Fibroblast of mammary gland (primary cell): ENCODE results near the gene ATP6V1F.

Experiments
- DNase-seq: peaks from one replicate; pipeline ENCODE4 v3.0.0-alpha.2; 2010; ENCODE audit warnings: low read depth
- H3K4me3 ChIP-seq: 2 replicates; pipeline ENCODE4 v1.5.1; 2011; ENCODE audit warnings: low read depth, mild to moderate bottlenecking, low read length, moderate library complexity; ENCODE audit not compliant: control insufficient read depth
- TF ChIP-seq, protein P1 (sequence below): conservative IDR thresholded peaks from 2 replicates; pipeline ENCODE4 v1.5.1; 2011; ENCODE audit warnings: low read depth, low read length, inconsistent platforms; ENCODE audit not compliant: control insufficient read depth, insufficient read depth

ATP6V1F gene

DNA sequence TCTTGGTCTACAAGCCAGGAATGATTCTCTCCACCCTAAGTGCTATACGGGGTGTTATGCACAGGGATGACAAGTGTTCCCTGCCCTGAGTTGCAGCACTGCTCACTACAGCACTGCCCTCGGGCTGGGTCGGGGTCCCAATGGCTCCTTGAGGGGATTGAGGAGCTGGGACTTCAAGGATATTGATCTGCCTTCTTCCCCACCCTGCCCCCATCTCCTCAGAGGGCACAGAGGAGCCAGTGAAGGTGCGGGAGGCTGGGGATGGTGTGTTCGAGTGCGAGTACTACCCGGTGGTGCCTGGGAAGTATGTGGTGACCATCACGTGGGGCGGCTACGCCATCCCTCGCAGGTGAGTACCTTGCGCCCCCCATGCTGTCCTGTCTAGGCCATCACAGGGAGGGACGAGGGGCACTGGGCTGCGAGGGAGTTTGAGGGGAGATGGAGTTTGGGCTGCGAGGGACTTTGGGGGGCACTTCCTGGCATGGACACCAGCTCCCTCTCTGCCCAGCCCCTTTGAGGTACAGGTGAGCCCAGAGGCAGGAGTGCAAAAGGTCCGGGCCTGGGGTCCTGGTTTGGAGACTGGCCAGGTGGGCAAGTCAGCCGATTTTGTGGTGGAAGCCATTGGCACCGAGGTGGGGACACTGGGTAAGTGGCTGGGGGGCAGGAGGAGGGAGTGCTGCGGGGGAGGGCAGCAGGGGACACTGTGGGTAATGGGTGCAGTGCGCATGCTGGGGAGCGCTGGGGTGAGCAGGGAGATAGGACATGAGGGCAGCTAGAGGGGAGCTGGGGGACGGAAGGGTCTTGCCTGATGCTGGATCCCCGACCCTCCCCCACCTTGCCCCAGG is 22.1 kb upstream of the ATP6V1F start:
- no peak overlapping the region for H3K4me3 ChIP-seq
- TF ChIP-seq, protein P1, sequence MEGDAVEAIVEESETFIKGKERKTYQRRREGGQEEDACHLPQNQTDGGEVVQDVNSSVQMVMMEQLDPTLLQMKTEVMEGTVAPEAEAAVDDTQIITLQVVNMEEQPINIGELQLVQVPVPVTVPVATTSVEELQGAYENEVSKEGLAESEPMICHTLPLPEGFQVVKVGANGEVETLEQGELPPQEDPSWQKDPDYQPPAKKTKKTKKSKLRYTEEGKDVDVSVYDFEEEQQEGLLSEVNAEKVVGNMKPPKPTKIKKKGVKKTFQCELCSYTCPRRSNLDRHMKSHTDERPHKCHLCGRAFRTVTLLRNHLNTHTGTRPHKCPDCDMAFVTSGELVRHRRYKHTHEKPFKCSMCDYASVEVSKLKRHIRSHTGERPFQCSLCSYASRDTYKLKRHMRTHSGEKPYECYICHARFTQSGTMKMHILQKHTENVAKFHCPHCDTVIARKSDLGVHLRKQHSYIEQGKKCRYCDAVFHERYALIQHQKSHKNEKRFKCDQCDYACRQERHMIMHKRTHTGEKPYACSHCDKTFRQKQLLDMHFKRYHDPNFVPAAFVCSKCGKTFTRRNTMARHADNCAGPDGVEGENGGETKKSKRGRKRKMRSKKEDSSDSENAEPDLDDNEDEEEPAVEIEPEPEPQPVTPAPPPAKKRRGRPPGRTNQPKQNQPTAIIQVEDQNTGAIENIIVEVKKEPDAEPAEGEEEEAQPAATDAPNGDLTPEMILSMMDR = no peak
- DNase-seq = no peak

DNA sequence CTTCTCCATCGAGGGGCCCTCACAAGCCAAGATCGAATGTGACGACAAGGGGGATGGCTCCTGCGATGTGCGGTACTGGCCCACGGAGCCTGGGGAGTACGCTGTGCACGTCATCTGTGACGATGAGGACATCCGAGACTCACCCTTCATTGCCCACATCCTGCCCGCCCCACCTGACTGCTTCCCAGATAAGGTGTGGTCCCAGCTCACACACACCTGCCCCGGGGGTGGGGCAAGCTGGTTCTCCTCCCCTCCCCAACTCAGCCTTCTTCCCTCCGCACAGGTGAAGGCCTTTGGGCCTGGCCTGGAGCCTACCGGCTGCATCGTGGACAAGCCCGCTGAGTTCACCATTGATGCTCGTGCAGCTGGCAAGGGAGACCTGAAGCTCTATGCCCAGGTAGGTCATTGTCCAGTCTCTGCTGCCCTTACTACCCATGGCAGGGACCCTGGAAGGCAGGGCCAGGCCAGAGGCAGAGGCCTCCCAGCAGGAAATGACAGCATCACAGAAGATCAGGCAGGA is 21.4 kb upstream of the ATP6V1F start:
- no peak overlapping the region for H3K4me3 ChIP-seq
- TF ChIP-seq, protein P1 = no peak
- DNase-seq = no peak

GRCh38 chr7:128841921-128842673 is 20.6 kb upstream of the ATP6V1F start:
- no peak overlapping the region for H3K4me3 ChIP-seq
- TF ChIP-seq, protein P1 = peak; percentile 59
- peak; percentile 80 for DNase-seq

DNA sequence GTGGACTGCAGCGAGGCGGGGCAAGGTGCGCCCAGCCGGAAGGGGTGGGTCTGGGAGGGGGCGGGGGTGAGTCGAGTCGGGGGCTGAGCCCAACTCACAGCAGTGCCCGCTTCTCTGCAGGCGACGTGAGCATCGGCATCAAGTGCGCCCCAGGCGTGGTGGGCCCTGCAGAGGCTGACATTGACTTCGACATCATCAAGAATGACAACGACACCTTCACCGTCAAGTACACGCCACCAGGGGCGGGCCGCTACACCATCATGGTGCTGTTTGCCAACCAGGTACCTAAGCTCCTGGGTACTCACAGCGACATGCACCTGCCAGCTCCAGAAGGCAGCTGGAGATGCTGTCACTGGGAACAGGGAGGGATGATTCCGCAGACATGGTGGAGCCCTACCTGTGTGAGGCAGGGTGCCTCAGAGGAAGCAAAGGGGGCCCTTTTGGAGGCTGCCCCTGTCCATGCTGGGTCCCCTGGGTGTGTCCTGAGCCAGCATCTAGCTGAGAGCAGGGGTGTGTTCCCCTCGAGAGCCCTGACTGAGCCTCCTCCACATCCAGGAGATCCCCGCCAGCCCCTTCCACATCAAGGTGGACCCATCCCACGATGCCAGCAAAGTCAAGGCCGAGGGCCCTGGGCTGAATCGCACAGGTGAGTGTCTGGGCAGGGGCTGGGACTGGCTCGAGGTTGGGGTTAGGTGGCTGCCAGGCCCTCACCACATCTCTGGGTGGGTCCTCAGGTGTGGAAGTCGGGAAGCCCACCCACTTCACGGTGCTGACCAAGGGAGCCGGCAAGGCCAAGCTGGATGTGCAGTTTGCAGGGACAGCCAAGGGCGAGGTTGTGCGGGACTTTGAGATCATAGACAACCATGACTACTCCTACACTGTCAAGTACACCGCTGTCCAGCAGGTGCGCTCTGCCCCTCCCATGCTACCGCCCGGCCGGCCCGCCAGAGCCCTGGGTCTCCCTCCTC is 19.7 kb upstream of the ATP6V1F start:
- DNase-seq = no peak
- H3K4me3 ChIP-seq = no peak overlapping the region
- TF ChIP-seq, protein P1 = no peak

DNA sequence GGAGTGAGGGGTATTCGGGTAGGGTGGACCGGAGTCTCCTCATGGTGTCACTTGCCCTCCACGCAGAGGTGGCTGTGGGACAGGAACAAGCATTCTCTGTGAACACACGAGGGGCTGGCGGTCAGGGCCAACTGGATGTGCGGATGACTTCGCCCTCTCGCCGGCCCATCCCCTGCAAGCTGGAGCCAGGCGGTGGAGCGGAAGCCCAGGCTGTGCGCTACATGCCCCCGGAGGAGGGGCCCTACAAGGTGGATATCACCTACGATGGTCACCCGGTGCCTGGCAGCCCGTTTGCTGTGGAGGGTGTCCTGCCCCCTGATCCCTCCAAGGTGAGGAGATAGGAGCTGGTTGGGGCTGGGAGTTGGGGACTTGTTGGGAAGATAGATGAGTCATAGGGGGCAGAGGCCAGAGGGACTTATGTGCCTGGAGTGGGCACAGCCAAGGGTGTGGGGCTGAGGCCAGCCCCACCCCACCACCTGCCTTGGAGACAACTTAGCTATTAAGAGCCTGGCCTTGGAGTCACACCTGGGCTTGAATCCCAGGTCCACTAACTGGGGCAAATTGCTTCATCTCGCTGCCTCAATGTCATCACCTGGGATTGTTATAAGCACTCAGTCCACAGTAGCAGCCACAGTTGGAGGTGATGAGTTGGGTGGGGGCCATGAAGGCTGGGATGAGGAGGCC is 18.6 kb upstream of the ATP6V1F start:
- H3K4me3 ChIP-seq = no peak overlapping the region
- DNase-seq = no peak
- TF ChIP-seq, protein P1 = no peak
